ENCODE data around the gene C1orf21.

Gene C1orf21

DNA sequence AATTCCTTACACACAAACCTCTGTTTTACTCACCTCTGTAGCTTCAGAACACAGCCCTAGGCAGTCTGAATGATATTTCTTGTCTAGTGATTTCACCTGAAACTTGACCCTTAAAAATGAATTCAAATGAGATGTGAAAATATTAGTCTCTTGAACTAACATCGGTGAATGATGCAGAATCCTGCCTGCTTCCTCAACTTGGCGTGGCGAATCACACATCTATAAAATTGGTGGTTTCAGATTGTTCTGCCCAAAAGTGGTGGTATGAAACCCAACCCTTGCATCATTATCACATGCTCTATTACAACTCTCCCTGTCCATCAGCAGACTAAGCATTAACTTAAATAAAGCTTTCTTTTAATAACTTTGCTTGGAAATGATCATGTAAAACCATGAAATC, 26.9 kb upstream of the C1orf21 start:
- peak; percentile 4 for DNase-seq (ENCODE audit: insufficient read length, low spot score)

DNA sequence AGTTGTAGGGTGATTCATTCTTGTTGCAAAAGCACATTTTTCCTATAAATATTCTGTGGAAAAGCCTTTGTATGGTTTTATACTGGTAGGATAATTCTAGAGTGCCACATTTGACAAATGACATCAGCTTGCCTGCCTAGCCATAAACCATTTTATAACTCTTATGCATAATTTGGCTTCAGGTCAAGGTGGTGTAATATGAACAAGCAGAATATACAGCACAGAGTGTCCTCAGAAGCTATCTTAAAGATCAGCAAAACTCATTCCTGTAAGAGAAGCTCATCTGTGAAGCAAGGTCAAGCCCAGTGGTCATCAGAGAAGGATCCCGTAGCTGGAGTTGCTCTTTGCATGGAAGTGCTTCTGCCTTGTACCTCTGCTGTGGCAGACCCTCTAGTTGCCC, 24.0 kb upstream of the C1orf21 start:
- DNase-seq (ENCODE audit: insufficient read length, low spot score) (no peak), FAIRE-seq (no peak)
- TF ChIP-seq POLR2AphosphoS5 (IDR thresholded peaks at IDR 0.05; ENCODE audit: low read depth, low read length) (no peak), POU2F2 (IDR thresholded peaks at IDR 0.05; ENCODE audit: low read depth, low read length) (no peak), POLR2A (IDR thresholded peaks at IDR 0.05; ENCODE audit: low read depth, low read length) (no peak), PAX5 (IDR thresholded peaks at IDR 0.05; ENCODE audit: insufficient read depth, low read length, severe bottlenecking) (no peak), TAF1 (IDR thresholded peaks at IDR 0.05; ENCODE audit: low read depth, low read length) (no peak), SPI1 (IDR thresholded peaks at IDR 0.05; ENCODE audit: low read depth, low read length) (no peak)

More for the DNA sequence above, 26.9 kb upstream of the C1orf21 start:
- FAIRE-seq = no peak
- TF ChIP-seq TAF1 (IDR thresholded peaks at IDR 0.05; ENCODE audit: low read depth, low read length) (no peak), PAX5 (IDR thresholded peaks at IDR 0.05; ENCODE audit: insufficient read depth, low read length, severe bottlenecking) (no peak), POLR2AphosphoS5 (IDR thresholded peaks at IDR 0.05; ENCODE audit: low read depth, low read length) (no peak), SPI1 (IDR thresholded peaks at IDR 0.05; ENCODE audit: low read depth, low read length) (0 out of 2 replicates have a peak, but pooled peaks have one; percentile 18), POLR2A (IDR thresholded peaks at IDR 0.05; ENCODE audit: low read depth, low read length) (no peak), POU2F2 (IDR thresholded peaks at IDR 0.05; ENCODE audit: low read depth, low read length) (no peak)

DNA sequence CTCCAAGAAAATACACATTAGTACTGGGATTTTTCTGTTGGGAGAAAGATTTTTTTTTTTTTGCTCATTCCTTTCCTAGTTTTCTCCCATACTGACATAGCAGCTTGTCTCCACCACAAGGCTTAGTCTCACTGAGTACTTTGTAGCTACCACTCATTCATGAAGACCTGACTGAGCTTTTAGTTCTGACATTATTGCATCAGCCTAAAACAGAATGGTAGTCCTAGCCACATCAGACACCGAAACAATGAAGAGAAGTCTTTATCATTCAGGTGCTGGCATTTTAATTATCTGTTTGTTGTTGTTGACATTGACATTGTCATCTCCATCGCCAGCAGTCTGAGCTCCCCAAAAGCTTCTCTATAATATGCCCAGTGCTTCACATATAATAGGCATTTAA, 21.1 kb upstream of the C1orf21 start:
- DNase-seq (ENCODE audit: insufficient read length, low spot score) = no peak
- no peak for FAIRE-seq
- no peak for TF ChIP-seq POLR2AphosphoS5 (IDR thresholded peaks at IDR 0.05; ENCODE audit: low read depth, low read length)
- no peak for TF ChIP-seq PAX5 (IDR thresholded peaks at IDR 0.05; ENCODE audit: insufficient read depth, low read length, severe bottlenecking)
- TF ChIP-seq TAF1 (IDR thresholded peaks at IDR 0.05; ENCODE audit: low read depth, low read length) = no peak
- no peak for TF ChIP-seq SPI1 (IDR thresholded peaks at IDR 0.05; ENCODE audit: low read depth, low read length)
- TF ChIP-seq POU2F2 (IDR thresholded peaks at IDR 0.05; ENCODE audit: low read depth, low read length) = no peak
- no peak for TF ChIP-seq POLR2A (IDR thresholded peaks at IDR 0.05; ENCODE audit: low read depth, low read length)

DNA sequence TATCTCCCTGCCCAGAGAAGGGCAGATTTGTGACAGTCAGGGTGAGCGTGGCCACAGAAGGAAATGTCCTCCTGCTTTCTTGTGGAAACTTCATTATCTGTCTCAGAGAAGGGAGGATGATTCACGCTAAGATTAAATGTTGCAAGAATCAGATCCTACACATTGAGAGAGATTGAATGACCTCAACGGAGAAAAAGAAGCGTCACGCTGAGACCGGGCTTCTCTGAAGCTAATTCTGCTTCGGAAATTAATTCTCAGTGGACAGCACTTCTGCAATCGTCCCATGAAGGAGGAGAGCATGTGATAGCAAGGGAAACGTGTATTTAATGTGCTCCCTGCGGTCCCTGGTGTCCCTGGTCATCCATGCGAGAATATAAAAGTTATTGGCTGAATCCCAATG, 19.8 kb upstream of the C1orf21 start:
- no peak for FAIRE-seq
- no peak for TF ChIP-seq POLR2AphosphoS5 (IDR thresholded peaks at IDR 0.05; ENCODE audit: low read depth, low read length)
- no peak for DNase-seq (ENCODE audit: insufficient read length, low spot score)

DNA sequence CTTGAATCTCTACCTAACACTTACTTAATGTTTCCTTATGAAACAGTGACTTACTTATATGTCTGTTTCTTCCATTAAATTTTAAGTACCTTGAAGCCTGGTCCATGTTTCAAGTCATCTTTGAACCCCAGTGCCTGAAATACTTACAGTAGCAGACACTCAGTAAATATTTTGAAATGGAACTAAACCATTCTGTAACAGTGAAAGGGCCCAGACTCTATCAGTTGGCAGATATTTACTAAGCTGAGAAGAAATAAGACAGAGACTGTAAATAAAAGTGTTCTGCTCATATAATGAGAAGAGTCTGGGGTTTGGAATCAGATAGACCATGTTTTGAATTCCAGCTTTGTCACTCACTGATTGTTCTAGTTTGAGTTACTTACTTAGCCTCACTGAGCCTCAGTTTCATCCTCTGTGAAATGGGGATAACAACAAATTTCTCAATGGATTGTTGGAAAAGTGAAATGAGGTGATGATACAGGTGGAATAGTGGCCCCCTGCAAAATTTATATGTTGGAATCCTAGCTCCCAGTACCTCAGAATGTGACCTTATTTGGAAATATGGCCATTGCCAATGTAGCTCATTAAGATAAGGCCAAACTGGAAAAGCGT, 19.3 kb upstream of the C1orf21 start:
- DNase-seq (ENCODE audit: insufficient read length, low spot score) = no peak
- no peak for FAIRE-seq
- TF ChIP-seq TAF1 (IDR thresholded peaks at IDR 0.05; ENCODE audit: low read depth, low read length) (no peak), PAX5 (IDR thresholded peaks at IDR 0.05; ENCODE audit: insufficient read depth, low read length, severe bottlenecking) (no peak), POU2F2 (IDR thresholded peaks at IDR 0.05; ENCODE audit: low read depth, low read length) (no peak), POLR2AphosphoS5 (IDR thresholded peaks at IDR 0.05; ENCODE audit: low read depth, low read length) (no peak), SPI1 (IDR thresholded peaks at IDR 0.05; ENCODE audit: low read depth, low read length) (no peak), POLR2A (IDR thresholded peaks at IDR 0.05; ENCODE audit: low read depth, low read length) (no peak)

DNA sequence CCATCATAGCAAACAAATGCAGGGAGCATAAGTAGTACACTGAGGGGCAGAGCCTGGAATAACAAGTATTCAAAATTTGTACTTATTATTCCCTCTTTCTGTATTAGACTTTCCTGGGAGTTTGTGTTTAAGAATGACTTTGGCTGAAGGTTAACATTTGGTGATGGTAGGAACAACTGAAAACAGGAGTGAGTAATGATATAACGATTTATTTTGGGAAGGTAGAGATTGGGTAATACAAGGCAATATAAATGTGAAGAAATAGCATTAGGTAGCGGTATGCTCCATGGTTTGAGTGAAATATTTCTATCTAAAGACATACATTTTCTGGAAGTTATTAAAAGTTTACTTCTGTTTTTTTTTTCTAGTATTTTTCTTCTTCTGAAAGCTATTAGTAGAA, 18.5 kb upstream of the C1orf21 start:
- DNase-seq (ENCODE audit: insufficient read length, low spot score) = no peak
- TF ChIP-seq POU2F2 (IDR thresholded peaks at IDR 0.05; ENCODE audit: low read depth, low read length) (no peak), POLR2A (IDR thresholded peaks at IDR 0.05; ENCODE audit: low read depth, low read length) (no peak), SPI1 (IDR thresholded peaks at IDR 0.05; ENCODE audit: low read depth, low read length) (no peak), POLR2AphosphoS5 (IDR thresholded peaks at IDR 0.05; ENCODE audit: low read depth, low read length) (no peak), TAF1 (IDR thresholded peaks at IDR 0.05; ENCODE audit: low read depth, low read length) (no peak), PAX5 (IDR thresholded peaks at IDR 0.05; ENCODE audit: insufficient read depth, low read length, severe bottlenecking) (no peak)
- no peak for FAIRE-seq

DNA sequence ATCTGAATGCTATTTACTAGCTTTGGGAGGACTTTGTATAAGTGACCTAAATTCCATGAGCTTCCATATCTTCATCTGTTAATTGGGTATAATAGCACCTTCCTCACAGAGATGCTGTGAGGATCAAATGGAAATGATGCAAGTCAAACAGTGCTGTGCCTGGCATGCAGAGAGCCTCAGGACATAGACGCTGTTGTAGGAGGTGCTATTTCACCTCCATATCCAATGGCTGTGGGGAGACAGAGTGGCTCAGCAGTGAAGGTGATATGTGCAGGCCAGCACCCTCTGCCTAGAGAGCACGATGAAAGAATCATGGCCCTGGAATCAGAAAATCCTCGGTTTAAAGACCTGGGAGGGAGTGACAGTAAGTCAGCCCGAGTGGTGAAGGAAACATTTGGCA, 16.0 kb upstream of the C1orf21 start:
- FAIRE-seq = no peak
- TF ChIP-seq POLR2A (IDR thresholded peaks at IDR 0.05; ENCODE audit: low read depth, low read length) = no peak
- TF ChIP-seq POLR2AphosphoS5 (IDR thresholded peaks at IDR 0.05; ENCODE audit: low read depth, low read length) = no peak
- no peak for TF ChIP-seq POU2F2 (IDR thresholded peaks at IDR 0.05; ENCODE audit: low read depth, low read length)
- TF ChIP-seq TAF1 (IDR thresholded peaks at IDR 0.05; ENCODE audit: low read depth, low read length) = no peak
- TF ChIP-seq PAX5 (IDR thresholded peaks at IDR 0.05; ENCODE audit: insufficient read depth, low read length, severe bottlenecking) = no peak
- no peak for DNase-seq (ENCODE audit: insufficient read length, low spot score)

DNA sequence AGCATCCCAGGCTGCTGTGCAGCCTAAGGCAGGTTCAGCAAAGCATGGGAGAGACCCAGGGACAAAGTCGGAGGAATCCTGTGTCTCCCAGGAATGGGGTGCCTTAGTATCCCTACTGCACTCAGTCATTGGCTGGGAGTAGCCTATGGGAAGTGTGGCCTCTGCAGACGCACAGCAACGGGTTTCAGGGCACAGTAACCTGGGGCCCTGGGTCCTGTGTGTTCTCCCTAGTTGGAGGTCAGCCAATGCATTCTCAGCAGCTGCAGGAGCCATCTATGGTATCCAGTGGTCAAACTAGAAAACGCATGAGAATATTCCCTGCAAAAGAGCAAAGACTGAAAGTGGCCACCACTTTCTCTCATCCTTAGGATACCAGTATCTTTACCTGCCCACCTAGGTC, 13.7 kb upstream of the C1orf21 start:
- no peak for FAIRE-seq
- DNase-seq (ENCODE audit: insufficient read length, low spot score) = no peak
- TF ChIP-seq TAF1 (IDR thresholded peaks at IDR 0.05; ENCODE audit: low read depth, low read length) (no peak), SPI1 (IDR thresholded peaks at IDR 0.05; ENCODE audit: low read depth, low read length) (no peak), POLR2A (IDR thresholded peaks at IDR 0.05; ENCODE audit: low read depth, low read length) (no peak), PAX5 (IDR thresholded peaks at IDR 0.05; ENCODE audit: insufficient read depth, low read length, severe bottlenecking) (no peak), POLR2AphosphoS5 (IDR thresholded peaks at IDR 0.05; ENCODE audit: low read depth, low read length) (no peak), POU2F2 (IDR thresholded peaks at IDR 0.05; ENCODE audit: low read depth, low read length) (no peak)

DNA sequence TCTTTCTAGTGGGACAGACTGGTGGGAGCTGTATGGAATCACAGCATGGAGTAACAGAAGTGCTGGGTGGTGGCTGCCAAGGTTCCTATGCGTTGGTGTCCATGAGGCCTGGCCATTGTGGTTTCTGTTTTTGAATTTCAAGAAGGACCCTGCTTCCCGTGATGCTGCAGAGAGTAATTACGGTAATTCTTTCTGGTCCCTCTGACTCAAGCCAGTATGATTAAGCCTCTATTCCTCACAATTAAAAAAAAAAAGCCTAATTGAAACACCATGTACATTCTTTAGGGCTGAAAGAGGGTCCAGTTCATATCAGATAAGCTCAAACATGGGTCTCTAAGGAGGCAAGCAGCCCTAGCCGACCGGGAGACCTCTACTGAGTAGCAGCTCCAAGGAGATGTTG, 10.5 kb upstream of the C1orf21 start:
- no peak for DNase-seq (ENCODE audit: insufficient read length, low spot score)
- FAIRE-seq = no peak
- no peak for TF ChIP-seq PAX5 (IDR thresholded peaks at IDR 0.05; ENCODE audit: insufficient read depth, low read length, severe bottlenecking)
- no peak for TF ChIP-seq POLR2A (IDR thresholded peaks at IDR 0.05; ENCODE audit: low read depth, low read length)
- TF ChIP-seq TAF1 (IDR thresholded peaks at IDR 0.05; ENCODE audit: low read depth, low read length) = no peak

DNA sequence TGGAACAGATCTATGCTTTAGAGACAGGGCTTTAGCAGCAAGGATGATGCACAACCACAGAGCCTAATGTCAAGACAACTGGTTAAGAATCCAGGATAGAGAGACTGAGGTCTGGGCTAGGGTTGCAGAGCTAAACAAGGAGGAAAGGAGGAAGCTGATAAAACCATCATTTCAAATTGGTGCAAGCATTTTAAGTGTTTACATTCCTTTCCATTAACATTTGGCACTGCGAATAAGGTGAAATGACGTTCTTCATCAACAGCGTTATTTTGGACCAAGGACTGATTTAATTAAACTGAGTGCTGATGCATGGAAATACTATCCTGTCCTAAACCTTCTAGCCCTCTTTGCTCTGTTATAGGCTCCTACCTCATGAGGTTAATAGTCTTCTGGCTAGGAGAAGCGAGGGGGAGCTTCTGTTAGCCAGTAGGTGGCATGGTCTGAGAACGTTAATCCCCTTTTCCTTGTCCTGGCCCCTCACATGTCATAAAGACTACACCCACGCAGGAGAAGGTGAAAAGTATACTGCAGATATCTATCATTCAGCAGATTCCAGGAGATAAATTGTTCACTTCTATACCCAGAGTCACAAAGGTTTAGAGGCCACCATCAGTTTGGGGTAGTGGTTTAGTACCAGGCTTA, 7.6 kb upstream of the C1orf21 start:
- DNase-seq (ENCODE audit: insufficient read length, low spot score) (no peak), FAIRE-seq (no peak)
- TF ChIP-seq POLR2AphosphoS5 (IDR thresholded peaks at IDR 0.05; ENCODE audit: low read depth, low read length) (no peak), SPI1 (IDR thresholded peaks at IDR 0.05; ENCODE audit: low read depth, low read length) (no peak), TAF1 (IDR thresholded peaks at IDR 0.05; ENCODE audit: low read depth, low read length) (no peak), PAX5 (IDR thresholded peaks at IDR 0.05; ENCODE audit: insufficient read depth, low read length, severe bottlenecking) (no peak), POU2F2 (IDR thresholded peaks at IDR 0.05; ENCODE audit: low read depth, low read length) (no peak), POLR2A (IDR thresholded peaks at IDR 0.05; ENCODE audit: low read depth, low read length) (no peak)

All from GM12891 (cell line).